ENCODE data around the gene DLGAP1.

The DLGAP1 gene

DNA sequence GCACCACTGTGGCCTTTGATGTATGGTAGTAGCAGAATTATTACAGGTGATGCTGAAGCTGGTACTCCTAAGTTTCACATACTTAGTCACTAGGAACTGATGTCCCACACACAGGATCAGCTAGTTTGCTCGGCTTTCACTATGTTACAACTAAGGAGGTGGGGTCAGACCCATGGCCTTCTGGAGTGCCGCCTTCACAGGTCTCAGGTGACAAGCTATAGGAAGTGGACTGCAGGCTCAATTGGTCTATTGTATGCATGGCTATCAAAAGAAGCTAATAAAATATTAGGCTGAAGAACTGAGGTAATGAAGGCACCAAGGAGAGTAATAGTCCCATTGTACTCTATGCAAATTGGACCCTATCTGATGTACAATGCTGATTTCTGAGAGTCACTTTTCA lies 170.6 kb downstream of the DLGAP1 start:
- DNase-seq, result no peak

- no peak for DNase-seq
Observed at GRCh38 chr18:4283746-4284291, 171.3 kb downstream of the DLGAP1 start.

DNA sequence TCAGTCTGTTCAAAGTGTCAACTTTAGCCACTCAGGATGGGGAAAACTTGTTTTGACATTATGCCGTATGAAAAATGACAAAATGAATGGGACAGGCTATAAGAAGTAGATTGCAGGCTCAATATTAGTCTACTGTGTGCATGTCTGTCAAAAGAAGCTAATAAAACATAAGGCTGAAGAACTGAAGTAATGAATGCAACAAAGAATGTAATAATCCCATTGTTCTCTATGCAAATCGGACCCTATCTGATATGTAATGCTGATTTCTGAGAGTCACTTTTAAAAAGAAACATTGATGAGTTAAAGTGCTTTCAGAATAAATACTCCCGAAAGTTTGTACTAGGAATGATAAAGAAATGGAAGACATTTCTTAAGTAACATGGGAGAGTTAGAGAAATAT lies 172.2 kb downstream of the DLGAP1 start:
- DNase-seq, result no peak

- no peak for DNase-seq
Observed at GRCh38 chr18:4276953-4277585, 178.0 kb downstream of the DLGAP1 start.

DNA sequence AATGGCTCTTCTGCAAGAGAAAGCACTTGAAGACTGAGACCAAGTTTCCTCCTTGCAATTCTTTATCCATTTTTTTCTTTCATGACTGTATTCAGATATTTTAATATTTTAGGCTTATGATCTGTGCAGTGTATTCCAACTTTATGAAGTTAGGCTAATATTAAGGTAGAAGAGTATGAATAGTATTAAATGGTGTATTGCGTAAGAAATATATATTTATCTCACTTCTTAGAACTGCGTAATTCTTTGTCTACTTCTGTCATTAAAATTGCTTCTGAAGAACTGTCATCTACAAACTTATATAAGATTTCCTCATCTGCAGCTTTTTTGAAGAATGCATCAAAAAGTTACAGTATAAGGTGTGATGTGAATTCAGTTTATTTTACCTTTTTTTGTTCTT lies 183.2 kb downstream of the DLGAP1 start:
- no peak for DNase-seq

DNA sequence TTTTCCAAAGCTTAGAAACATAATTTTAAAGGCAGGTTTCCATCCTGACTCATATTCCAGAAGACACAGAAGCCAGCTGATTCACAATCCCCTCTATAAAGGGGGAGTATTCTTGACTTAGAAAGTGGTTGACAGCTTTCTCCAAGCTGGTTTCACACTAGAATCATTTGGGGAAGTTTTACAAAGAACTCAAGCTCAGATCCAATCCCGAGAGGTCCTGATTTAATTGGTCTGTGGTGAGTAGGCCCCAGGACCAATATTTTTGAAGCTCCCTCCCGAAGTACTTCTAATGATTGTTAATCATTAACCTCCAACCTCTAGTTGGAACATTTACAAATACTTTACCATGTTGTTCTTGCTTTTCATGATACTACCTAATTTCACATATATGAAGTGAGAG lies 184.1 kb downstream of the DLGAP1 start:
- DNase-seq, result no peak

GRCh38 chr18:4270016-4270415 lies 185.1 kb downstream of the DLGAP1 start:
- no peak for DNase-seq

GRCh38 chr18:4267641-4268040 lies 187.5 kb downstream of the DLGAP1 start:
- no peak for DNase-seq

GRCh38 chr18:4264347-4264791 lies 190.7 kb downstream of the DLGAP1 start:
- no peak for DNase-seq

DNA sequence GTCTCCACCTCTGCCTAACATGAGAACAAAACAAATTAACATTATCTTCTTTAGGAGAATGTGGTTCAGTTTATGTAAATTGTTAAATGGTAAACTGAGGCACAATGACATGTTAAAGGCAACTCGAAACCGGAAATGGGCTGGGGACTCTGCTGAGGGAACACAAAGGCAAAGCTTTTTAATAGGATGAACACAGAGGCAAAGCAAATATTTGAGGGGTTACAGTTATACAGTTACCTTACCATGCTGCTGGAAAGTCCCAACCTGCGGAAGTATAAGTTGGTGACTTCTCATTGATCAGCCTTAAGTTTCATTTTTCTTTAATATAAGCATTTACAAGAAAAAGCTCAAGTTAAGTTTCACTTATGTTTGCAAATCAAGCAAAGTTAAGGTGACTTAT lies 195.0 kb downstream of the DLGAP1 start:
- no peak for DNase-seq

DNA sequence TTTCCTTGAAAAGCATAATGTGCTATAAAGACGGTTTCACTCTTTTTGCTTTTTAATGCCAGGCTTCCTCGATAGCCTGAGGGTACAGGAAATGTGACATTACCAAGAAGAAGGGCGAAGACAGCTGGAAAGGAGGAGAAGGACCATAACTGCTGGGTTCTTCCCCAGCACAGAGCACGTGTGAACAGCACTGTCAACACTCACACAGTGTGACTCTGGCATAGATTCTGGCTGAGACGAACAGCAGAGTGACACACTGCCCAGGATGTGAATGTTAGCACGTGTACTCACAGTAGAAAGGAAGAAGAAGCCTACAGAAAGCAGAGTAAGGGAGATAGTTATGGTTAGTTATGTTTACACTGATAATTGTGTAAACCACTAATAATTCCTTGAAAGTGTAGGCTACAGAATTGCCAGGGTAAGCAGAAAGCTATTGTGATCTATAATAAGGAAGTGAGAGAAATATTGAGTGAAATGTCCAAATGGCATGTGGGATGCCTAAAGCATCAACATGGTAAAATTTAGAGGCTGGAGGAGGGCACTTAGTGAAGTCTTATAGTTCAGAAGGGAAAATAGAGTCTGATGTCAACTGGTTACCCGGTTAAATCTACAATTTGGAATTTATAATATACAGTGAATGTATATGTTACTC lies 198.2 kb downstream of the DLGAP1 start:
- no peak for DNase-seq

- DNase-seq, result no peak
Observed at GRCh38 chr18:4254840-4255239, 200.3 kb downstream of the DLGAP1 start.

- no peak for DNase-seq
Observed at GRCh38 chr18:4252829-4253228, 202.3 kb downstream of the DLGAP1 start.

- no peak for DNase-seq
Observed at GRCh38 chr18:4251873-4252272, 203.2 kb downstream of the DLGAP1 start.

DNA sequence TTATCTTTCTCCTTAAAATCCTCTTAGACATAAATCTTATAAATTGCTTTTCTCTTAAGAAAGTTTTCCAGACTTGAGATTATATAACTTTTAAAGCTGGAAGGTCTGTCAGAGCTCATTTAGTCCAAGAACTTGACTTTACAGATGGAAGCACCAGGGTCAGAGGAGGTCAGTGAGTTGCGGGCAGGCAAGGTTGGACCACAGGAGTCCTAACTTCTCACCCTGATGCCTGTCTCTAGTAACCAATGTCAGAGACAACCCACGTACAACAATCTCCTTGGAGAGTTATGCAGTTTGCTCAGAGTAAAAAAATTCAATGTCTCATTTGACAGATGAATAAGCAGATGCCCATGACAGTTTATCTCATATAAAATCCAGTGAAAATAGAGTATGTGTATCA lies 203.9 kb downstream of the DLGAP1 start:
- DNase-seq, result no peak

DNA sequence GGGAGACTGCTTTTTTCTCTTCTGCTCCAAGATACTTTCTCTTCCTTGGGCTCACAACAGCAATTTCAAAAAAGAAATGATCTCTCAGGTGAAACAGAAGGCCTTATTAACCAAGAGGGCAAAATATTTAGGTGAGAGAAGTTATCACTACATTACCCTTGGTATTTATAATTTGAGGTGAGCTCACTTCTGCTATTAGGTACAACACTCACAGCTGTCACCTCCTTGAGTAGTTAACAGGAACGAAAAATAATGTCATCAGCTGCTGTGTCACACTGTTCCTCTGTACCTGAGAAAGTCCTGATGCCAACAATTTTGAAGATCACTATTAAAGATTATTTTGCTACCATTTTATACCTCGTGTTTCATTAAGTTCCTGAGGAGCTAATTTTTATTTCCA lies 205.0 kb downstream of the DLGAP1 start:
- DNase-seq, result no peak

DNA sequence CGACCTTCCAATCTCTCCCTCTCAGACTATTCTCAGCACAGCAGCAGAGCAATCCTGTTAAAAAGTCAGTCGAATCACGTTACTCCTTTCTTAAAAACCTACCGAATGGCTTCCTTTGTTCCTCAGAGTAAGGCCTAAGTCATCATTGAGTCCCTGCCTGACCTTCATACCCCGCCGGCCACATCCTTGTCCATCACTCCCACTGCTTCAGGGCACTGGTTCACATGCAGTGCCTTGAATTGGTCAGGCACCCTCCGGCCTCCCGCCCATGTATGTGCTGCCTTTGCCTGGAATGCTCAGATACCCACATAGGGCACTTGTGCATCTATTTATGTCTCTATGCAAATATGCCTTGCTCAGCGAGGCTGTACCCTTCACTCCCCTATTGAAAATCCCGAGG lies 206.4 kb downstream of the DLGAP1 start:
- DNase-seq, result no peak

DNA sequence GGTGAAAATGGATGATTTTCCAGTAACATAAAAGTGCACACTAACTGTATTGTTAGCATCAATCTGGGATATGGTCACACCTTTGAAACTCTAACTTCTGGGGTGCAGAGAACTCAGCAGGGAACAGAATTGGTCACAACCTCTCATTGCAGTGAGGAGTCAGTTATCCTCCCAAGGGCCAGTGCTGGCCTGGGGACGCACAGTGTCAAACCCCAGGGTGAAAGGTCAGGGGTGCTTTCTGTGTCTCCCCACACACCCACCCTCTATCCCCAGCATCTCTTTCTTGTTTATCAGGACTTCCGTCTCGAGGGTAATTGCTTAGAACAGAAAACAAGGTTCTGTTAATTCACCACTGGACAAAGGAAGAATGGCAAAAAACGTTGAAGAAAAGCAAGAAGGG lies 208.7 kb downstream of the DLGAP1 start:
- DNase-seq, result no peak

- no peak for DNase-seq
Observed at GRCh38 chr18:4245456-4245855, 209.7 kb downstream of the DLGAP1 start.

DNA sequence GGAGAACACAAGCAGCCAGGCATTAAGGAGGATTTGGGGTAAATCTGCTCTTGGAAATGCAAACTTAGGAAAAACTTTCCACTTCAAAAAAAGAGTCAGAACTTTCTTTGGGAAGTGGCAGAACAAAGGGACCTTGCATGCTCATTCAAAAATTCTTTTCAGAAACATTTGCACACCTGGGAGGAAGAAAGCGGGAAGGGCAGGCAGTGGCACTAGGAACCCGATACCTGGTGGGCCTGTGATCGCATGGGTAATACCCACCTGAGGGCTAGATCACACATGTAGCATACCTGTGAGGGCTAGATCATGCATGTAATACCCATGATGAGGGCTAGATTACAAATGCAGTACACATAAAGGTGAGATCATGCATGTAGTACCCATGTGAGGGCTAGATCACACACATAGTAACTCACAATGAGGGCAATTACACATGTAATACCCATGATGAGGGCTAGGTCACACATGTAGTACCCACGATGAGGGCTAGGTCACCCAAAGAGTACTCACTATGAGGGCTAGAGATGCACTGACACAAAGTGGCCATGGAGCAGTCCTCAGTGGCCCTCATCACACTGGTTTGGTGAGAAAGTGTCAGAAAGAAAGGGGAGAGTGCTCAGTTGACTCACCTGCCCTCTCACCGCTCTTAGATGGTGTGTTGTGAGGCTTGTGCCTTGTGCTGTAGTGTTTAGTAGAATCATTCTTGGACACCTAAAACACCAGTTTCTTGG lies 212.5 kb downstream of the DLGAP1 start:
- no peak for DNase-seq

- DNase-seq, result no peak
Observed at GRCh38 chr18:4241090-4241617, 214.0 kb downstream of the DLGAP1 start.

GRCh38 chr18:4238966-4239365 lies 216.1 kb downstream of the DLGAP1 start:
- DNase-seq, result no peak

DNA sequence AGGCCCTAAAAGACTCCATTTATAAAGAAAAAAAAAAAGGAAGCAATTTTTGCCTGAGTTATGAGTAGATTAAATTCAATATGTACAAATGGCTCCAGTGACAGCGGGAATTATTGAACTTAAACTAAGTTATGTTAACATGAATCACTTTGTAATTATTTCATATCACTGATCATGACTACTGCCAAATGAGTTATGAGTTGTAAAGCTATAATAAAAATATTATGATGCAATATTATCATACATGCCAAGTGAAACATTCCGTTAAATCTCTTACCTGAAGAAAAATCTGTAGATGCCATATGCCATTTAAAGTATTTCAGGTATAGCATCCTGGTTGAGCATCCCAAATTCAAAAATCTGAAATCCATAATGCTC lies 217.5 kb downstream of the DLGAP1 start:
- no peak for DNase-seq

All from activated CD4-positive, alpha-beta T cell treated with anti-CD3 and anti-CD28 coated beads, Interleukin-2, amount 50 U/mL, for 48 hours (primary cell).